ENCODE results near the gene PFKFB3. TPM values are rescaled to one million over a fixed set of nuclear protein-coding genes. Genes with fewer than 3 reads are reported as not detected.

The PFKFB3 gene
- total RNA-seq: 10 to 100 TPM; 31.2 to 34.5 TPM
- 32.6 TPM for polyA plus RNA-seq (2013, experiment 1 of 2)
- 31.8 TPM for polyA plus RNA-seq (2013, experiment 2 of 2)
- long read RNA-seq, experiment 1, full-length matches to known transcripts: 3 of 14 reads
- long read RNA-seq, experiment 1, partial matches to known transcripts: 9 of 14 reads
- long read RNA-seq, experiment 1, other reads (novel, unspliced or antisense): 2 of 14 reads
- long read RNA-seq, experiment 2, full-length matches to known transcripts: 17 of 29 reads
- long read RNA-seq, experiment 2, partial matches to known transcripts: 3 of 29 reads
- long read RNA-seq, experiment 2, other reads (novel, unspliced or antisense): 9 of 29 reads
- long read RNA-seq, experiment 3, full-length matches to known transcripts: 71 of 103 reads
- long read RNA-seq, experiment 3, partial matches to known transcripts: 3 of 103 reads
- long read RNA-seq, experiment 3, other reads (novel, unspliced or antisense): 29 of 103 reads
- long read RNA-seq, experiment 4, partial matches to known transcripts: 0 of 1 reads
- long read RNA-seq, experiment 4, other reads (novel, unspliced or antisense): 1 of 1 reads

- Histone ChIP-seq H3K36me3 (ENCODE audit: control insufficient read depth, insufficient read depth, low read length) (peaks cover 4% of the 10 kb centered on the region), H3K9ac (ENCODE audit: extremely low read depth, low read length, poor library complexity, severe bottlenecking) (peak within 1 kb of the TSS; percentile 86), H3K9me3 (ENCODE audit: control insufficient read depth, low read length) (no peaks in the 10 kb centered on the region), H3K27me3 (ENCODE audit: control insufficient read depth, insufficient read depth, low read length, poor library complexity, severe bottlenecking) (peaks cover 15% of the 10 kb centered on the region), H3K4me3 (ENCODE audit: low read length) (peak within 1 kb of the TSS; percentile 96), H3K4me1 (ENCODE audit: control insufficient read depth, insufficient read depth, low read length) (peaks cover 23% of the 10 kb centered on the region), H3K27ac (ENCODE audit: low read depth, low read length) (peak within 1 kb of the TSS; percentile 98)
- 0% methylated on average over 12 to 75 of the region's 75 CpGs for WGBS, 2 experiments (ENCODE audit: insufficient coverage in 1 of 2, insufficient read length in 1 of 2)
- peaks cover 49% of the 10 kb centered on the region for H3K27me3 Mint-ChIP-seq (ENCODE audit: insufficient read depth)
- peaks cover 29% of the 10 kb centered on the region for H3K4me1 Mint-ChIP-seq
- peak; percentile 99 for DNase-seq
- TF ChIP-seq CTCF (conservative IDR thresholded peaks at IDR 0.05): peak; percentile 97
- H3K9me3 Mint-ChIP-seq: no peaks in the 10 kb centered on the region
- H3K36me3 Mint-ChIP-seq (ENCODE audit: low read depth): peaks cover 9% of the 10 kb centered on the region
- H3K27ac Mint-ChIP-seq: peak within 1 kb of the TSS; percentile 78
- H3K4me3 Mint-ChIP-seq: peak within 1 kb of the TSS; percentile 82
Observed at GRCh38 chr10:6202684-6203330, at the start of gene PFKFB3. Gene PFKFB3, plus strand, starts transcription at chr10:6202932. Its CDS starts 329 bp downstream, at chr10:6203261.

- H3K9me3 Mint-ChIP-seq: no peaks in the 10 kb centered on the region
- no peak for DNase-seq
Observed at GRCh38 chr10:6153845-6154244, 48.9 kb upstream of the PFKFB3 start.

More at GRCh38 chr10:6153845-6154244, 48.9 kb upstream of the PFKFB3 start:
- H3K36me3 Mint-ChIP-seq (ENCODE audit: low read depth): peaks cover 5% of the 10 kb centered on the region
- no peak for TF ChIP-seq CTCF (conservative IDR thresholded peaks at IDR 0.05)
- no peaks in the 10 kb centered on the region for H3K27me3 Mint-ChIP-seq (ENCODE audit: insufficient read depth)
- H3K27ac Mint-ChIP-seq: no peak overlapping the region
- no peak overlapping the region for H3K9ac ChIP-seq (ENCODE audit: extremely low read depth, low read length, poor library complexity, severe bottlenecking)
- H3K4me1 Mint-ChIP-seq: peaks cover 12% of the 10 kb centered on the region
- no peaks in the 10 kb centered on the region for H3K9me3 ChIP-seq (ENCODE audit: control insufficient read depth, low read length)
- H3K4me3 Mint-ChIP-seq: no peak overlapping the region
- 85 to 90% methylated on average over 6 to 7 of the region's 7 CpGs for WGBS, 2 experiments (ENCODE audit: insufficient coverage in 1 of 2, insufficient read length in 1 of 2)
- H3K4me3 ChIP-seq (ENCODE audit: low read length): no peak overlapping the region
- no peaks in the 10 kb centered on the region for H3K4me1 ChIP-seq (ENCODE audit: control insufficient read depth, insufficient read depth, low read length)
- no peaks in the 10 kb centered on the region for H3K36me3 ChIP-seq (ENCODE audit: control insufficient read depth, insufficient read depth, low read length)
- H3K27ac ChIP-seq (ENCODE audit: low read depth, low read length): no peak overlapping the region
- no peaks in the 10 kb centered on the region for H3K27me3 ChIP-seq (ENCODE audit: control insufficient read depth, insufficient read depth, low read length, poor library complexity, severe bottlenecking)
